Caki2 (cell line): ENCODE data around the gene OBSCN. TPM values are rescaled to one million over a fixed set of nuclear protein-coding genes. Genes with fewer than 3 reads are reported as not detected.
"Not testable (repeated sequence)": the region's sequence is repeated elsewhere in the genome, so short reads cannot be mapped to it uniquely, and the experiment has no call there.

Experiments used
- DNase-seq: peaks from one replicate; pipeline ENCODE4 v3.0.0-alpha.2; 2015; ENCODE audit warnings: low read depth
- in situ Hi-C: cut with HindIII; loops from 2 replicates; pipeline ENCODE4 v1.10.0; 2016; ENCODE audit warnings: low sequenced_read_pairs, low pct_unique_long_range_greater_than_20kb, mixed read lengths
- total RNA-seq: library from RNA; depleted of rRNA; stranded (reverse); fragments of >200 nt; shearing (Covaris generic); gene quantifications from 2 replicates; pipeline ENCODE4 v1.2.3, GENCODE V29; 2014; ENCODE audit warnings: low replicate concordance

Gene OBSCN
- total RNA-seq, 1 experiment from 2014 or later = 16.7 TPM

DNA sequence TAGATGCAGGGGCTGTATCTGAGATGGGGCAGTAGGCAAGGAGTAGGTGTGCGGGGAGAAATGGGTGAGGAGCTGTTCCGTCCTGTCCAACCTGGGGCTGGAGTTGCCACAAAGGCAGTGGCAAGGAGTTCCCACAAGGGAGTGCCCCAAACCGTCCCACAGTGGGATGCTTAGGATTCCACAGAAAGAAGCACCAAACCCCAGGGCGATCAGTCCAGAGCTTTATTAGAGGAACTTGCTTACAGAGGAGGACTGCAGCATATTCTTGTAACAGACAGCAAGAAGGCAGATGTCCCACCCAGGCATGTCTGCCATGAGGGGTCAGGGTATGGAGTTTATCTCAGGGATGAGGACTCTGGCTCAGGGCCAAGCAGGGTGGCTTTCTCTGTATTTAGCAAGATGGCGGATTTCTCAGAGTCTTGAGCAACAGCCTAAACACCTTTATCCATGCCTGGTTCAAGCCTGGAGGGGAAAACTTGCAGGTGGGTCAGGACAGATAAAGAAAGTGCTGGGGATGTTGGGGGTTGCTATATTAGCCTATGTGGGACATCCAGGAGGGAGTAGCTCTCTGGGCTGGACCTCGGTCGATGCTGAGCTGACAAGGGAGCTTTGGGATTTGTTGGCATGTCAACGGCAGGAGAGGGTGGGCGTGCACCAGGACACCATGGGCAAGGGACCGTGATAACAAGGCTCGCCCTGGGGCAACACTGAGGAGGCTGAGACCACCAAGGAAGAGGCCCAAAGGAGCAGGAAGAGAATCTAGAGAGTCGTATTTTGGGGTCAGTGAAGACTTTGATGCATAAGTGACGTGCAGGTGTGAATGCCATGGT, 32.8 kb downstream of the OBSCN start:
- no peak for DNase-seq
- in situ Hi-C loops = no loop called here

- in situ Hi-C loops = no loop called here
- DNase-seq = no peak
These were observed 33.4 kb downstream of the OBSCN start for GRCh38 chr1:228241259-228241658.

- no peak for DNase-seq
- in situ Hi-C loops = no loop called here
These were observed 34.6 kb downstream of the OBSCN start for GRCh38 chr1:228242409-228242808.

DNA sequence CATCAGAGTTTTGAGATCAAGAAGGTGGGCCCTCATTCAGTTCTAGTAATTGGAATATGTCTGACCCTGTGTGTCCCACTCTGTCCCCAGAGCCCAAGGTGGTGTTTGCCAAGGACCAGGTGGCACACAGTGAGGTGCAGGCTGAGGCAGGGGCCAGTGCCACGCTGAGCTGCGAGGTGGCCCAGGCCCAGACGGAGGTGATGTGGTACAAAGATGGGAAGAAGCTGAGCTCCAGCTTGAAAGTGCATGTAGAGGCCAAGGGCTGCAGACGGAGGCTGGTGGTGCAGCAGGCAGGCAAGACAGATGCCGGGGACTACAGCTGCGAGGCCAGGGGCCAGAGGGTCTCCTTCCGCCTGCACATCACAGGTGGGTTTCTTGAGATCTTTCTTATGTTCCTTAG, 35.2 kb downstream of the OBSCN start:
- in situ Hi-C loops = no loop called here

DNA sequence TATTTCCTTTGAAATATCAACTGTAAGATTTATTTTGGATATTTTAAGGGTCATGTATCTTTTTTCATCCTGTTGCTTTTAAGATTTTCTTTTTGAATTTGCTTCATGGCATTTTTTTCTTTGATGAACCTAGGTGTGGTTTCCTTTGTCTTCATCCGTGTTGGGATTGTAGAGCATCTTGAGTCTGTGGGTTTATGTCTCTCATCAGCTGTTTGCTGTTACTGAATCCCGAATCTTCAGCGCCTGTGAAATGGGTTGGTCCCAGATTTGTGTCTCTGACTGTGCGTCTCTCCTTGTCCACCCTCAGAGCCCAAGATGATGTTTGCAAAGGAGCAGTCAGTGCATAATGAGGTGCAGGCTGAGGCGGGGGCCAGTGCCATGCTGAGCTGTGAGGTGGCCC, 36.1 kb downstream of the OBSCN start:
- in situ Hi-C loops, DNase-seq: not testable (repeated sequence)

More for the DNA sequence above, 35.2 kb downstream of the OBSCN start:
- DNase-seq = no peak

DNA sequence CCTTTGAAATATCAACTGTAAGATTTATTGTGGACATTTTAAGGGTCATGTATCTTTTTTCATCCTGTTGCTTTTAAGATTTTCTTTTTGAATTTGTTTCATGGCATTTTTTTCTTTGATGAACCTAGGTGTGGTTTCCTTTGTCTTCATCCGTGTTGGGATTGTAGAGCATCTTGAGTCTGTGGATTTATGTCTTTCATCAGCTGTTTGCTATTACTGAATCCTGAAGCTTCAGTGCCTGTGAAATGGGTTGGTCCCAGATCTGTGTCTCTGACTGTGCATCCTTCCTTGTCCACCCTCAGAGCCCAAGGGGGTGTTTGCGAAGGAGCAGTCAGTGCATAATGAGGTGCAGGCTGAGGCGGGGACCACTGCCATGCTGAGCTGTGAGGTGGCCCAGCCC, 37.3 kb downstream of the OBSCN start:
- in situ Hi-C loops = no loop called here
- no peak for DNase-seq

- DNase-seq = no peak
- in situ Hi-C loops = no loop called here
These were observed 38.5 kb downstream of the OBSCN start for GRCh38 chr1:228246216-228246900.

- in situ Hi-C loops = no loop called here
- no peak for DNase-seq
These were observed 41.9 kb downstream of the OBSCN start for GRCh38 chr1:228249513-228250305.

GRCh38 chr1:228252476-228252875, 44.6 kb downstream of the OBSCN start:
- DNase-seq, in situ Hi-C loops: not testable (repeated sequence)

DNA sequence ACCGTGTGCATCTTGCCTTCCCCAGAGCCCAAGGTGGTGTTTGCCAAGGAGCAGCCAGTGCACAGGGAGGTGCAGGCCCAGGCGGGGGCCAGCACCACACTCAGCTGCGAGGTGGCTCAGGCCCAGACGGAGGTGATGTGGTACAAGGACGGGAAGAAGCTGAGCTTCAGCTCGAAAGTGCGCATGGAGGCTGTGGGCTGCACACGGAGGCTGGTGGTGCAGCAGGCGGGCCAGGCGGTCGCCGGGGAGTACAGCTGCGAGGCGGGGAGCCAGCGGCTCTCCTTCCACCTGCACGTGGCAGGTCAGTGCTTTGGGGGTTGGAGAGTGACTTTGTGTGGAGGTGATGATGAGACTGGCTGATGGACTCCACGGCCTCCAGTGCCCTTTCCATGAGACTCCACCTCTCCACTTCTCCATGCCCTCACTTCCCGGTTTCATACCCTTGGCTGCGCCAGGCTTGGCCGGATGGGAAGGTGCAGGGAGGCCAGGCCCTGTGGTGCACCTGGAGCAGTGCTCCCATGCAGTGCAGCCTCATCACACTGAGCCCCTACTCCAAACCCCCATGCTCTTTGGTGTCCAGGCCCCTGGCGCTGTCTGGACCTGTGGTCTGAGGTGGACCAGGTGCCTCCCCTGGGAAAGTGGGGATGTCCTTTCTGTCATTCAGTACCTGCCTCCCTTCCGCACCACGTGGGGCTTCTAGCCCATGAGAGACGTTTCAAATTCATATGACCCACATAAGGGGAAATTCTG, 49.0 kb downstream of the OBSCN start:
- in situ Hi-C loops = no loop called here
- DNase-seq = no peak

DNA sequence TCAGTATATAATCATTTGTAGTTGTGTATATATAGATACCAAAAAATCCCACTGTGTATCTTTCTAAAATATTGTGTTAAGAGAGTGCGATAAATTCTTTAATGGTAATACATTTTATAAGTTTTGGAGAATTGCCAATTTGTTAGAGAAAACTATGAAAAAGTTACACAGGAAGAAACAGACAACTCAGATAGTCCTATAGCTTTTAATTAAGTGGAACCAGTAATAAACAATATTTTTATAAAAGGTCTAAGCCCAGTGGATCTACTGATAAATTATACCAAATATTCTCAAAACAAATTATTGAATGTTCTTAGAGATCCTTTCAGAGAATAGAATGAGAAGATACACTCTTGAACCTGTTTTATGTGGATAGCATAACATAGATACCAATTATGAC, 50.6 kb downstream of the OBSCN start:
- in situ Hi-C loops = no loop called here
- DNase-seq = no peak

- in situ Hi-C loops = no loop called here
- DNase-seq = no peak
These were observed 51.6 kb downstream of the OBSCN start for GRCh38 chr1:228259368-228259894.

DNA sequence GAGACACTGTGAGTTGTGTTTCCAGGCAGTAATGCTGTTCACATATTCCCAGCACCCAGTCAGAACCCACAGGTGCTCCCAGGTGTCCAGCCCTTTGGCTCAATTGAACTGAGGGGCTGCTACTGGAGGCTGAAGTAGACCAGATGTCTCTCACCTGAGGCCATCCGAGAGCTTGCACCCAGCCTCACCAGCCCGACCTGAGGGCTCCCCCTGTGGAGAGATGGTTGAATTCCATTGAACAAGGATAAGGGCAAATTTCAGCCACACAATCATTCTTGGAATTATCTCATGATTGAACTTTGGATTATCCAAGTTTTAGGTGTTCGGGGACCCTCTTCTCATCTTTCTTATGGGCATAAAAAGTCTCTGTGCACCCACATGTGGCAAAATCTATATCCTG, 52.1 kb downstream of the OBSCN start:
- in situ Hi-C loops = no loop called here
- DNase-seq = no peak

DNA sequence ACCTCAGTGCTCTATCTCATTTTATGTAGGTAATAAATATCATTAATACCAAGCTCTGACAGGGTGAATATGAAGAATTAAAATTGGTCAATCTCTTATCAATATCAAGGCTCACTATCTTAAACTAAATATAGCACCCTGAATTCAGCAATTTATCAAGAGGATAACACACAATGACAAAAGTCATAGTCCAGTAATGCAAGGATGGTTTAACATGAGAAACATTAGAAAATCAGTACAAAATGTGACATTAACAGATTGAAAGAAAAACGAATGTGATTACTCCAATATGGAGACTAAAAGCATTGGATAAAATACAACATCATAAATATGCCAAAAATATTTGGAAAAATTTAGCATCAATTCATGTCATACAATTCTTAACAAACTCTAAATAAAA, 53.9 kb downstream of the OBSCN start:
- no peak for DNase-seq
- in situ Hi-C loops = no loop called here

GRCh38 chr1:228262475-228262874, 54.6 kb downstream of the OBSCN start:
- DNase-seq = no peak
- in situ Hi-C loops = no loop called here

DNA sequence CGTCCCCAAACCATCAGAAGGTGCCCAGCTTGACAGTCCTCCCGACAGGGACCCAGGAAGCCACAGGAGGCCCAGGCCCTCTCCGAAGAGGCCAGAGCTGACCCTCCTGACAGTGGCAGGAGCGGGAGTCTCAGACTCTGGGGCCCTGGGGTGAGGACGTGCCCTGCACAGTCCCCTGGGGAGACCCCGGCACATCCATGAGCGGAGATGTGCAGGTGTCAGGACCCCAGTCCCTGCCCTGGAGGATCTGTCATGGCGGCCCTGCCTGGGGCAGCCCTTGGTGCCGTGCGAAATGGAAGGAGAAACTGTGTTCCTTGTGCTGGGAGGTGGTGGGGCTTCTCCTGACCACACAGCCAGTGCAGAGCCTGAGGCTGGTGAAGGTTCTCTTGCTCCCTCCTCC, 55.8 kb downstream of the OBSCN start:
- in situ Hi-C loops = no loop called here

DNA sequence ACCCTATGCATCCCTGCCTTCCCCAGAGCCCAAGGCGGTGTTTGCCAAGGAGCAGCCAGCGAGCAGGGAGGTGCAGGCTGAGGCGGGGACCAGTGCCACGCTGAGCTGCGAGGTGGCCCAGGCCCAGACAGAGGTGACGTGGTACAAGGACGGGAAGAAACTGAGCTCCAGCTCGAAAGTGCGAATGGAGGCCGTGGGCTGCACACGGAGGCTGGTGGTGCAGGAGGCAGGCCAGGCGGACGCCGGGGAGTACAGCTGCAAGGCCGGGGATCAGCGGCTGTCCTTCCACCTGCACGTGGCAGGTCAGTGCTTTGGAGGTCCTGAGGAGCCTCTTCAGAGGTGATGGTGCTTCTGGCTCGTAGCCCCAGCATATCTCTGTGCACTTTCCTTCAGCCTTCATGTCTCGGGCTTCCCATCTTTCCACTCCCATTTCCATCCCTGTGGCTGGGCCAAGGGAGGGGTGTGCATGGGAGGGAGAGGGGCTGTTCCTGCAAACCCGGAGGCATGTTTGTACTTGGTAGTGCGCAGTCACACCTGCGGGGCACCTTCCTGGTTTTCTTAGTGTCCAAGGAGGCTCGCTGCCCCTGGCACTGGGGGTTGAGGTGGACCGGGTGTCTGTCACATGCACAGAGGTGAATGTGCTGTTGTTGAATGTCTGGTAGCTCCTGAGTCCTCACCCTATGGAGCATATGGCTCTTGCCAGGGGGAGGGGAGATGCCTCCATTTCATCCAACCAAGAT, 56.4 kb downstream of the OBSCN start:
- DNase-seq = no peak
- in situ Hi-C loops = no loop called here

More for the DNA sequence above, 55.8 kb downstream of the OBSCN start:
- no peak for DNase-seq
